Measurements from ENCODE around the gene PLXNA4.

DNA sequence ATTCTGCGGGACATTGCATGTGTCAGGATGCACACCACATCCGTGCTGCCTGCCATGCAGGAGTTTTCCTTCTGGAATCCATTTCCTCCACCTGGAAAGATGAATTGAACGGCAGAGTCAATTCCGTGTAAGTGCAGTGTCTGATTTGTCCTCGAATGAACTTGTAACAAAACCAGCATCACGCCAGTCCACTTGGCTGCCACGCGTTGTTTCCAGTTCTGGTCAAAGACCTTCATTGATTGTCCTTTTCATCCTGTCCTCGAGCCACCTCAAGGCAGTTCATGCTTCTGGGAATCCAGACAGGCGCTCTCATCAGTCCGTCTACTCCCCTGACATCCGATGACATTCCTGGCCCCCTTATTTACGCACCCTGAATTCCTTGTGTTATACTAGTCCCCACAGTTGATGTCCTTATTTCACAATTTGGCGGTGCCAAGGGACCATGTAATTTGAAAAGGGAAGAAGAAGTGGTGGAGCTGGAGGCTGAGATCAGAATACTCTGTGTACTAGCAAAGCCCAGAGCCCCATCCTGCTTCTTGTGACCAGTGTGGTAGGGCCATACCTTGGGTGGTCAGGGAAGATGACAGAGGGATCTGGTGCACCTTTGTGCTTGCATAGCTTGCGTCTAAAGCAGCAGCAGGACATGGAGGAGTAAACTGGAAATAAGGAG is 502.2 kb downstream of the PLXNA4 start:
- no peak for TF ChIP-seq POLR2A (IDR thresholded peaks at IDR 0.05; ENCODE audit: low read depth, low read length)
- TF ChIP-seq POLR2AphosphoS5 (IDR thresholded peaks at IDR 0.05; ENCODE audit: low read depth, low read length) = no peak
- no peak for TF ChIP-seq TAF1 (IDR thresholded peaks at IDR 0.05; ENCODE audit: borderline replicate concordance, low read depth, low read length)

Measured in GM12892 (cell line).